Suprapubic skin (tissue), 3 donors: ENCODE measurements around the gene DNAL1.

Experiments used
- CTCF ChIP-seq, 2 donors: fragments of 200-600 bp in 1 of 2; fragments of 450-650 bp in 1 of 2; sonication (generic) in 1 of 2; IDR thresholded peaks; one replicate each; pipeline ENCODE4 v1.5.1; 2016 to 2019; ENCODE audit warnings: antibody characterized with exemption in 2 of 2, mild to moderate bottlenecking in 1 of 2, moderate library complexity in 1 of 2
- POLR2A ChIP-seq, 2 donors: fragments of 450-650 bp; IDR thresholded peaks; one replicate each; pipeline ENCODE4 v1.6.1; 2017; ENCODE audit warnings: antibody characterized with exemption in 2 of 2, mild to moderate bottlenecking in 2 of 2, moderate library complexity in 2 of 2

- TF ChIP-seq CTCF (IDR thresholded peaks at IDR 0.05) = no peak
- no peak for TF ChIP-seq POLR2A (IDR thresholded peaks at IDR 0.05)
These were observed 78.6 kb downstream of the DNAL1 start for GRCh38 chr14:73723406-73723796.
